Measurements from ENCODE around the gene ATP6V1C2. TPM values are rescaled to one million over a fixed set of nuclear protein-coding genes. Genes with fewer than 3 reads are reported as not detected.

The ATP6V1C2 gene
- total RNA-seq, 1 donor from 2014 or later = not detected

DNA sequence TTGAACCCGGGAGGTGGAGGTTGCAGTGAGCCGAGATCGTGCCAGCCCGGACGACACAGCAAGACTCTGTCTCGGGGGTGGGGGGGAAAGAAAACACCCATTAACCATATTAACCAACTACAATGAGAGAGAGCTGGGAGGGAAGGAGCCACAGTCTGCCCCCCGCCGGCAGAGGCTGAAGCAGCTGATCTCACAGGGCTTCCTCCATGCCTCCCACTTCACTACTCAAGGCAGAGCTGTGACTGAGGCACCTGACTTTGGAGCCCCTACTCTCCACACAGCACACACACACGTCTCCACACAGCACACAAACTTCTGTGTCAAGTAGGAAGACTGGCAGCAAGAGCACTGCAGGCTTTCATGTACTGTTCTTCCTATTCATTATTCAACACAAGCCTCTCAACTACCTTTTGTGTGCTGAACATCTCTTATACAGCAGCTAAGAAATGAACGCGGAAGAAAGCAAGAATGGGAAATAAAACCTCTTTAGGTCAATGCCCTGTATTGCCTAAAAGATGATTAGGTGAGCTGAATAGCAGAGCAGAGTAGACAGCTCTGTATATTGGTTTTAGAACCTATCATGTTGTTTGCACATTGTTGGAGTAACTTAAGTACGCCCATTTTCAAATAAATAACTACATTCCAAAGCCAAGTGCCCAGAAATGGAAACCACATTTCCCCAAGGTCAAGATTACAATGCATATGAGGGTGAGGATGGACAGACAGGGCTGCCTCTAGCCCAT lies 65.0 kb downstream of the ATP6V1C2 start:
- TF ChIP-seq, protein P1, sequence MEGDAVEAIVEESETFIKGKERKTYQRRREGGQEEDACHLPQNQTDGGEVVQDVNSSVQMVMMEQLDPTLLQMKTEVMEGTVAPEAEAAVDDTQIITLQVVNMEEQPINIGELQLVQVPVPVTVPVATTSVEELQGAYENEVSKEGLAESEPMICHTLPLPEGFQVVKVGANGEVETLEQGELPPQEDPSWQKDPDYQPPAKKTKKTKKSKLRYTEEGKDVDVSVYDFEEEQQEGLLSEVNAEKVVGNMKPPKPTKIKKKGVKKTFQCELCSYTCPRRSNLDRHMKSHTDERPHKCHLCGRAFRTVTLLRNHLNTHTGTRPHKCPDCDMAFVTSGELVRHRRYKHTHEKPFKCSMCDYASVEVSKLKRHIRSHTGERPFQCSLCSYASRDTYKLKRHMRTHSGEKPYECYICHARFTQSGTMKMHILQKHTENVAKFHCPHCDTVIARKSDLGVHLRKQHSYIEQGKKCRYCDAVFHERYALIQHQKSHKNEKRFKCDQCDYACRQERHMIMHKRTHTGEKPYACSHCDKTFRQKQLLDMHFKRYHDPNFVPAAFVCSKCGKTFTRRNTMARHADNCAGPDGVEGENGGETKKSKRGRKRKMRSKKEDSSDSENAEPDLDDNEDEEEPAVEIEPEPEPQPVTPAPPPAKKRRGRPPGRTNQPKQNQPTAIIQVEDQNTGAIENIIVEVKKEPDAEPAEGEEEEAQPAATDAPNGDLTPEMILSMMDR (IDR thresholded peaks at IDR 0.05; ENCODE audit: partially characterized antibody, unreplicated experiment) = no peak
- no peak for DNase-seq
- no peak overlapping the region for H3K4me3 Mint-ChIP-seq (ENCODE audit: unreplicated experiment)
- H3K9me3 Mint-ChIP-seq (ENCODE audit: unreplicated experiment) = no peaks in the 10 kb centered on the region
- H3K27me3 Mint-ChIP-seq (ENCODE audit: unreplicated experiment) = no peaks in the 10 kb centered on the region
- no peaks in the 10 kb centered on the region for H3K36me3 Mint-ChIP-seq (ENCODE audit: unreplicated experiment)
- H3K27ac Mint-ChIP-seq (ENCODE audit: unreplicated experiment) = no peak overlapping the region
- H3K4me1 Mint-ChIP-seq (ENCODE audit: low read depth, unreplicated experiment) = no peaks in the 10 kb centered on the region

DNA sequence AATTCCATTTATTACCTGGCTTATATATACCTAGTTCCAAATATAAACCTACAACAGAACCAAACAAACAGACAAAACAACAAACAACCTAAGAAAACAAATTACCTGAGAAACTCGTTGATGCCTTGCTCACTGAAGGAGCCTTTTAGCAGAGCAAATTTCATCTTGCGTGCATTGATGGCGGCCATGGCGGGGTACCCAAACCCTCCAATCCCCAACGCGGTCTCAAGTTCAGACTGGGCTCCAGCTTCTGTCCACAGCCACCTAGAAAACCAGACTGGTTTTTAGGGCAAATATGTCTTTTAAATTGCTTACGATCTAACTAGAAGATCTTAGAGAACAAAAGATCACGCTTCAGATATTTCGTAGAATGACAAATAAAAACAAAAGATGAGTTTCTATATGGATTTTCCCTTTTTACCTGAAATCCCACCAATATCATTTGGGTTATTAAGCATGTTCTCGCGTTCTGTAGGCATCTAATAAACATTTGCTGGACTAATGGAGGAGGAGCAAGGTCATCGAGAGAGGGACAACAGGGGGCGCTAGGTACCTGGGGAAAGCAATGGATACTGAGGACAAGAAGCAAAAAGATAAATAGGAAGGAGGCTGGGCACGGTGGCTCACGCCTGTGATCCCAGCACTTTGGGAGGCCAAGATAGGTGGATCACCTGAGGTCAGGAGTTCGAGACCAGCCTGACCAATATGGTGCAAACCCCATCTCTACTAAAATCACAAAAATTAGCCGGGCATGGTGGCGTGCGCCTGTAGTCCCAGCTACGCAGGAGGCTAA lies 65.9 kb downstream of the ATP6V1C2 start:
- Mint-ChIP-seq H3K27ac (ENCODE audit: unreplicated experiment) (no peak overlapping the region), H3K27me3 (ENCODE audit: unreplicated experiment) (no peaks in the 10 kb centered on the region), H3K9me3 (ENCODE audit: unreplicated experiment) (no peaks in the 10 kb centered on the region), H3K4me3 (ENCODE audit: unreplicated experiment) (no peak overlapping the region), H3K4me1 (ENCODE audit: low read depth, unreplicated experiment) (no peaks in the 10 kb centered on the region), H3K36me3 (ENCODE audit: unreplicated experiment) (no peaks in the 10 kb centered on the region)
- peak; percentile 67 for DNase-seq
- TF ChIP-seq, protein P1 (IDR thresholded peaks at IDR 0.05; ENCODE audit: partially characterized antibody, unreplicated experiment) = no peak

DNA sequence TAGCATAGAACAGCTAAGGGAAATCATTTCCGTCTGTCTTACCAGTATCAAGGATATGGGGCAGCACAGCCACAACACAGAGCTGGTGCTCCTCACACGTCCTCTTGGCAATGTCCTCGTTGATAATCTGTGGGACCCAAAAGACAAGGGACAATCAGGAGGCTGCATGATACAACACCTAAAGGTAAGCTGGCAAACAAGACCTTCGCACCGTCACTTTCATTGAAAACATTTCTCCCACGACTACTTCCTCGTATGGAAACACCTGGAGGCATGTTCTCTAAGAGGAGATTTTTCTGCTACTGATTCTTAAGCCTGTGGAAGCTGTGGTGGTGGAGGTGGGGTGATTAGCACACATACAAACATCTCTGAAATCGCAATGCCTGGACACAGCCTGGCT lies 67.4 kb downstream of the ATP6V1C2 start:
- Mint-ChIP-seq H3K36me3 (ENCODE audit: unreplicated experiment) (no peaks in the 10 kb centered on the region), H3K27me3 (ENCODE audit: unreplicated experiment) (no peaks in the 10 kb centered on the region), H3K4me1 (ENCODE audit: low read depth, unreplicated experiment) (no peaks in the 10 kb centered on the region), H3K27ac (ENCODE audit: unreplicated experiment) (no peak overlapping the region), H3K4me3 (ENCODE audit: unreplicated experiment) (no peak overlapping the region), H3K9me3 (ENCODE audit: unreplicated experiment) (no peaks in the 10 kb centered on the region)
- TF ChIP-seq, protein P1 (IDR thresholded peaks at IDR 0.05; ENCODE audit: partially characterized antibody, unreplicated experiment) = no peak
- DNase-seq = no peak

DNA sequence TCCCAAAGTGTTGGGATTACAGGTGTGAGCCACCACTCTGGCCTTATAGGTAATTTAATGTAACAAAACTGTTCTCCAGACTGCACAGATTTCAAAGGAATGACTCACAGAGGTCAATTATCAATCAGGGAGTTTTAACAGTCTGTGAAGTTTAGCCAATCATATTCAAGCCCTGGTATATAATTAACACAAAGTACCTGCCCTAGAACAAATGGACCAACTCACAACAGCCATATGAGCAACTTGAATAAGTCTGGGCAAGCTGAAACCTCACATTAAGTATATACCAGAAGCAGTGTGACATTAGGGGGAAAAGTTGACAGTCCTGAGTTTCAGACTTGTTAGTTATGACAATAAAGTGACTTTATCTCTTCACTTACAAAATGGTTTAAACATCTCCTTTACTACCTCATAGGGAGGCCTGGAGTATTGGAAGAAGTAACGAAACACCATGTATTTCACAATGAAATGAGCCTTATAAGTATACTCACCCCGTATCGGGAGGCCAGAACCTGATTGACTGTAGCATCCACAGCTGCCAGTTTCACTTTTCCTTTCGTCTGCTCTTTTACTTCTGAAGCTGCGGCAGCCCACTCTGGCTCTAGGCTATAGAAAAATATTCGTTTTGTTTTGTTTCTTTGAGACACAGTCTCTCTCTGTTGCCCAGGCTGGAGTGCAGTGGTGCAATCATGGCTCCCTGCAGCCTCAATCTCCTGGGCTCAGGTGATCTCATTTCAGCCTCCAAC lies 69.0 kb downstream of the ATP6V1C2 start:
- H3K4me1 Mint-ChIP-seq (ENCODE audit: low read depth, unreplicated experiment) = no peaks in the 10 kb centered on the region
- H3K36me3 Mint-ChIP-seq (ENCODE audit: unreplicated experiment) = no peaks in the 10 kb centered on the region
- H3K27ac Mint-ChIP-seq (ENCODE audit: unreplicated experiment) = no peak overlapping the region
- H3K4me3 Mint-ChIP-seq (ENCODE audit: unreplicated experiment) = no peak overlapping the region
- no peaks in the 10 kb centered on the region for H3K9me3 Mint-ChIP-seq (ENCODE audit: unreplicated experiment)
- H3K27me3 Mint-ChIP-seq (ENCODE audit: unreplicated experiment) = no peaks in the 10 kb centered on the region
- no peak for DNase-seq
- TF ChIP-seq, protein P1 (IDR thresholded peaks at IDR 0.05; ENCODE audit: partially characterized antibody, unreplicated experiment) = no peak
